CD4-positive, alpha-beta T cell treated with Interleukin-10 for 1 hour (primary cell): ENCODE data around the gene PRR12.
A peak's percentile ranks its signal among the peaks of the same experiment; 100 is the strongest.

Source experiments
- DNase-seq: peaks from one replicate; pipeline ENCODE4 v3.0.0-alpha.2; 2020

Gene PRR12

DNA sequence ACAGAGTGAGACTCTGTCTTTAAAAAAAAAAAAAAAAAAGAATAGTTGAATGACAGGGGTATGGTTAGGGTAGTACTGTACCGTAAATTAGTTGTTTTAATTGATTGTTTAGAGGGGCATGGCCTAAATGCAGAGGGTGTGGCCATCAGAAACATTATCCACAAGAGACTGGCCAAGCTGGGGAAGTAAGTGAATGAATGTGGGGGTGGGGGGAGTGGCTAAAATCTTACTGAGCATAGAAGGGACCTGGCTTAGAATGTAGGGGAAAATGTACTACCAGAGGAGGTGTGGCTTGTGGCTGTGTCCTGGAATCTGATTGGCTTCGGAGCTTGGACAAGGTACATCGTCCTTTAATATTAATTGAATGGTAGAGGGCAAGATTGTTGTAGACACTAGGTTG is 78.5 kb downstream of the PRR12 start:
- no peak for DNase-seq

DNA sequence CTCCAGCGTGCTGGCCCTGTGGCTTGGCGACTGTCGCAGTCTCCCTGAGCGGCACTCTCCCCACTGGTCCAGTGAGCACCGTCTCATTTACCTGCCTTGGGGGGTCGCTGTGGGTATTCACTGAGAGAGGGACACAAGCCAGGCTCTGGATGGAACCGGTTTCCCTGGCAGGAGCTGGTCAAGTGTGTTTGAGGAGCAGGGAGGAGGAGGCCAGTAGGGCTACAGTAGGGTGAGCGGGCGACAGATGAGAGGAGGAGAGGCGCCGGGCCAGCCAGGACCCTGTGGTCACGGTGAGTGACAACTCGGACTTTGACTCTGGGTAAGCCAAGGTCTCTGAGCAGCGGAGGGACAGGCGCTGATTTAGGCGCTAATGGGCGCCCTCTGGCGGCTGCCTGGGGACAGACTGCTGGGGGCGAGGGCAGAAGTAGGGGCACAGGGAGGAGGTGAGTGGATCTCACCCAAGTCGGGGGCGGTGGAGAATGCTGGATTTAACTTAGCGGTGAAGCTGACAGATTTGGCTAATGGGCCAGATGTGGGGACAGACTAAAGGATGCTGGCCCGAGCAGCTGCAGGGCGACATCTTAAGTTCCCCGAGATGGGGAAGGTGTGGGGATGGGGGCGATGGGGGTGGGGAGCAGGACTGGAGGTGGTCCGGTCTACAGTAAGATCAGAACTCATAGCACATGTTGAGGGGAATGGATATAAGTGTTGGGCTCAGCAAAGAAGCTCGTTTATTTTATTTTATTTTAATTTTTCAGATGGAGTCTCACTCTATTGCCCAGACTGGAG is 81.3 kb downstream of the PRR12 start:
- DNase-seq: peak; percentile 82
